Measurements from ENCODE around the gene CRTC1. TPM values are rescaled to one million over a fixed set of nuclear protein-coding genes. Genes with fewer than 3 reads are reported as not detected.

The CRTC1 gene
- total RNA-seq, 1 experiment from 2014 or later: 2.1 TPM

GRCh38 chr19:18738961-18739690, 55.6 kb downstream of the CRTC1 start:
- in situ Hi-C loops (cut with HindIII; ENCODE audit: low sequenced_read_pairs): no loop called here

GRCh38 chr19:18741124-18742121, 57.9 kb downstream of the CRTC1 start:
- in situ Hi-C loops (cut with HindIII; ENCODE audit: low sequenced_read_pairs): no loop called here

More at GRCh38 chr19:18738961-18739690, 55.6 kb downstream of the CRTC1 start:
- no peak for DNase-seq (ENCODE audit: low spot score)

GRCh38 chr19:18742324-18742723, 58.8 kb downstream of the CRTC1 start:
- in situ Hi-C loops (cut with HindIII; ENCODE audit: low sequenced_read_pairs): no loop called here
- no peak for DNase-seq (ENCODE audit: low spot score)

More at GRCh38 chr19:18741124-18742121, 57.9 kb downstream of the CRTC1 start:
- DNase-seq (ENCODE audit: low spot score): no peak

GRCh38 chr19:18742838-18743783, 59.6 kb downstream of the CRTC1 start:
- in situ Hi-C loops (cut with HindIII; ENCODE audit: low sequenced_read_pairs): no loop called here
- no peak for DNase-seq (ENCODE audit: low spot score)

GRCh38 chr19:18743784-18744418, 60.4 kb downstream of the CRTC1 start:
- no peak for DNase-seq (ENCODE audit: low spot score)
- in situ Hi-C loops (cut with HindIII; ENCODE audit: low sequenced_read_pairs): no loop called here

- DNase-seq (ENCODE audit: low spot score): peak; percentile 98
- in situ Hi-C loops (cut with HindIII; ENCODE audit: low sequenced_read_pairs): no loop called here
Measured at GRCh38 chr19:18745012-18745735, 61.7 kb downstream of the CRTC1 start.

GRCh38 chr19:18745931-18746330, 62.5 kb downstream of the CRTC1 start:
- in situ Hi-C loops (cut with HindIII; ENCODE audit: low sequenced_read_pairs): no loop called here
- no peak for DNase-seq (ENCODE audit: low spot score)

- no peak for DNase-seq (ENCODE audit: low spot score)
- in situ Hi-C loops (cut with HindIII; ENCODE audit: low sequenced_read_pairs): no loop called here
Measured at GRCh38 chr19:18746401-18747325, 63.2 kb downstream of the CRTC1 start.

GRCh38 chr19:18749362-18750231, 66.1 kb downstream of the CRTC1 start:
- in situ Hi-C loops (cut with HindIII; ENCODE audit: low sequenced_read_pairs): no loop called here
- no peak for DNase-seq (ENCODE audit: low spot score)

GRCh38 chr19:18750295-18750970, 67.0 kb downstream of the CRTC1 start:
- in situ Hi-C loops (cut with HindIII; ENCODE audit: low sequenced_read_pairs): no loop called here
- DNase-seq (ENCODE audit: low spot score): peak; percentile 89

GRCh38 chr19:18751571-18751970, 68.1 kb downstream of the CRTC1 start:
- no peak for DNase-seq (ENCODE audit: low spot score)
- in situ Hi-C loops (cut with HindIII; ENCODE audit: low sequenced_read_pairs): no loop called here

- in situ Hi-C loops (cut with HindIII; ENCODE audit: low sequenced_read_pairs): no loop called here
- no peak for DNase-seq (ENCODE audit: low spot score)
Measured at GRCh38 chr19:18754501-18754900, 71.0 kb downstream of the CRTC1 start.

GRCh38 chr19:18756896-18757295, 73.4 kb downstream of the CRTC1 start:
- in situ Hi-C loops (cut with HindIII; ENCODE audit: low sequenced_read_pairs): no loop called here
- no peak for DNase-seq (ENCODE audit: low spot score)

- in situ Hi-C loops (cut with HindIII; ENCODE audit: low sequenced_read_pairs): no loop called here
- DNase-seq (ENCODE audit: low spot score): no peak
Measured at GRCh38 chr19:18759304-18759994, 76.0 kb downstream of the CRTC1 start.

- no peak for DNase-seq (ENCODE audit: low spot score)
Measured at GRCh38 chr19:18759995-18760426, 76.5 kb downstream of the CRTC1 start.

More at GRCh38 chr19:18759995-18760426, 76.5 kb downstream of the CRTC1 start:
- in situ Hi-C loops (cut with HindIII; ENCODE audit: low sequenced_read_pairs): no loop called here
